Nephron progenitor cell (in vitro differentiated cells): Measurements from ENCODE around the gene RFC3.

ENCODE experiments used
- DNase-seq: peaks from one replicate; pipeline ENCODE4 v3.0.0; 2021
- H3K27ac Mint-ChIP-seq: 2 replicates; pipeline ENCODE4 v1.8.0; 2021; ENCODE audit warnings: mild to moderate bottlenecking, moderate library complexity, mixed read lengths
- H3K27me3 Mint-ChIP-seq: 2 replicates; pipeline ENCODE4 v1.8.0; 2021; ENCODE audit warnings: mild to moderate bottlenecking, low read depth, mixed read lengths; ENCODE audit not compliant: poor library complexity
- H3K36me3 Mint-ChIP-seq: 2 replicates; pipeline ENCODE4 v1.8.0; 2021; ENCODE audit warnings: low read depth, mixed read lengths
- H3K4me1 Mint-ChIP-seq: 2 replicates; pipeline ENCODE4 v1.8.0; 2021; ENCODE audit warnings: mixed read lengths
- H3K4me3 Mint-ChIP-seq: 2 replicates; pipeline ENCODE4 v1.8.0; 2021; ENCODE audit warnings: mild to moderate bottlenecking, moderate library complexity, mixed read lengths
- H3K9me3 Mint-ChIP-seq: 2 replicates; pipeline ENCODE4 v1.8.0; 2021; ENCODE audit warnings: mild to moderate bottlenecking, moderate library complexity, mixed read lengths
- CTCF ChIP-seq: fragments of 200-600 bp; sonication (generic); IDR thresholded peaks from 2 replicates; pipeline ENCODE4 v1.5.0; 2021; ENCODE audit warnings: antibody characterized with exemption

Gene RFC3, protein sequence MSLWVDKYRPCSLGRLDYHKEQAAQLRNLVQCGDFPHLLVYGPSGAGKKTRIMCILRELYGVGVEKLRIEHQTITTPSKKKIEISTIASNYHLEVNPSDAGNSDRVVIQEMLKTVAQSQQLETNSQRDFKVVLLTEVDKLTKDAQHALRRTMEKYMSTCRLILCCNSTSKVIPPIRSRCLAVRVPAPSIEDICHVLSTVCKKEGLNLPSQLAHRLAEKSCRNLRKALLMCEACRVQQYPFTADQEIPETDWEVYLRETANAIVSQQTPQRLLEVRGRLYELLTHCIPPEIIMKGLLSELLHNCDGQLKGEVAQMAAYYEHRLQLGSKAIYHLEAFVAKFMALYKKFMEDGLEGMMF

GRCh38 chr13:33817901-33818706 is at the start of gene RFC3:
Gene RFC3, plus strand, starts transcription at chr13:33818149. Its CDS starts 30 bp downstream, at chr13:33818179.
- no peak for TF ChIP-seq CTCF
- H3K4me3 Mint-ChIP-seq, result peak within 1 kb of the TSS; percentile 94
- H3K27me3 Mint-ChIP-seq, result peaks cover 21% of the 10 kb centered on the region
- peaks cover 15% of the 10 kb centered on the region for H3K36me3 Mint-ChIP-seq
- peak; percentile 87 for DNase-seq
- no peaks in the 10 kb centered on the region for H3K9me3 Mint-ChIP-seq
- H3K4me1 Mint-ChIP-seq, result peaks cover 31% of the 10 kb centered on the region
- H3K27ac Mint-ChIP-seq, result peak within 1 kb of the TSS; percentile 97

DNA sequence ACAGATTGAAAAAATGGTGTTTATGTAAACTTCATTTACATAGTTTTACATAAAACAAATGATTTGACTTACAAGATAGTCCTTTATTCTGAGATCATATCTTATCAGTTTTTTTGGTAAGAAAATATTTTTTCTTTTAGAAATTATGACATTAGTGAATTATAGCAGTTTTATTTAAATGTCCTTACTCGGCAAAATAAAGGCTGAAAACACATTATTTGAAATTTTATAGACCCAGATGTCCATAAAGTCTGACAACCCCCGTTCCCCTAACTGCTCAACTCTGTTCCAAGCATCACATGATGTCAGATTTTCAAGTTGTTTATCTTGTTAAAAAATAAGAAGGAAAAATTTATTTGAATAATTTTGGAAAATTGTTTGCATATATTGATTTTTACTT is 46.7 kb upstream of the RFC3 start:
- TF ChIP-seq CTCF, result no peak
- H3K9me3 Mint-ChIP-seq, result peaks cover 4% of the 10 kb centered on the region
- no peak overlapping the region for H3K27ac Mint-ChIP-seq
- DNase-seq, result no peak
- peaks cover 8% of the 10 kb centered on the region for H3K4me1 Mint-ChIP-seq
- no peaks in the 10 kb centered on the region for H3K36me3 Mint-ChIP-seq
- H3K4me3 Mint-ChIP-seq, result no peak overlapping the region
- H3K27me3 Mint-ChIP-seq, result no peaks in the 10 kb centered on the region

DNA sequence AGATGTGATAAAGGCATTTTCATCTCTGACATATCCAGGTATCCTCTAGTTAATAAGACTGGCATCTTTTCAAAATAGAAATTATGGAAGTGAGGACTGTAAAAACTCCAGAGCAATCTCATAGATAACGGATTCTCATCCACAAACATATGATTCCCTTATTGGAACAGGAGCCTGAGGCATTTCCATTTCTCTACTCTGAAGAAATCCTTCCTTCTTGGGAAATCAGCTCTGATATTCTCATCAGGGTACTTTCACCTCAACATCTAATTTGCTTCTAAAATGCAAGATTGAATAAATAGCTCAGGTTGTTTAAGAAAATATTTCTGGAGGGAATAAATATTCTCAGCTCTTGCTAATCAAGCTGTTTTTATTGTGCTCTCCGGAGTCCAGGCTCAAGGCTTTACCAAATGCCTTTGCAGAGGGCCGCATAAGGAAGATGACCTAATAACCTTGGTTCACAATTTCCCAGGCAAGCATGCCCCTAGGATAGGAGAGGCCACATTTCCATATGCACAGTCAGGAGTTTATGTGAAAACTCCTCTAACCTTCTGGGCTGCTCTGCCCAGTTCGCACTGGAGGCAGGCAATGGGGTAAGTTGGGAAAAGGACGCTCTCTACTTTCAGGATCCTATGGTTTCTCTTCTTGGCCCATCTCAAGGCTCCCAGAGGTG is 44.0 kb upstream of the RFC3 start:
- no peak for TF ChIP-seq CTCF
- Mint-ChIP-seq H3K9me3 (no peaks in the 10 kb centered on the region), H3K36me3 (no peaks in the 10 kb centered on the region), H3K4me3 (no peak overlapping the region), H3K27ac (no peak overlapping the region), H3K27me3 (no peaks in the 10 kb centered on the region), H3K4me1 (peaks cover 13% of the 10 kb centered on the region)
- no peak for DNase-seq

GRCh38 chr13:33775339-33776108 is 42.4 kb upstream of the RFC3 start:
- H3K4me1 Mint-ChIP-seq, result peaks cover 13% of the 10 kb centered on the region
- no peaks in the 10 kb centered on the region for H3K36me3 Mint-ChIP-seq
- no peak for DNase-seq
- no peaks in the 10 kb centered on the region for H3K27me3 Mint-ChIP-seq
- no peak for TF ChIP-seq CTCF
- H3K27ac Mint-ChIP-seq, result peak overlapping the region; percentile 73
- H3K9me3 Mint-ChIP-seq, result peaks cover 3% of the 10 kb centered on the region
- no peak overlapping the region for H3K4me3 Mint-ChIP-seq

DNA sequence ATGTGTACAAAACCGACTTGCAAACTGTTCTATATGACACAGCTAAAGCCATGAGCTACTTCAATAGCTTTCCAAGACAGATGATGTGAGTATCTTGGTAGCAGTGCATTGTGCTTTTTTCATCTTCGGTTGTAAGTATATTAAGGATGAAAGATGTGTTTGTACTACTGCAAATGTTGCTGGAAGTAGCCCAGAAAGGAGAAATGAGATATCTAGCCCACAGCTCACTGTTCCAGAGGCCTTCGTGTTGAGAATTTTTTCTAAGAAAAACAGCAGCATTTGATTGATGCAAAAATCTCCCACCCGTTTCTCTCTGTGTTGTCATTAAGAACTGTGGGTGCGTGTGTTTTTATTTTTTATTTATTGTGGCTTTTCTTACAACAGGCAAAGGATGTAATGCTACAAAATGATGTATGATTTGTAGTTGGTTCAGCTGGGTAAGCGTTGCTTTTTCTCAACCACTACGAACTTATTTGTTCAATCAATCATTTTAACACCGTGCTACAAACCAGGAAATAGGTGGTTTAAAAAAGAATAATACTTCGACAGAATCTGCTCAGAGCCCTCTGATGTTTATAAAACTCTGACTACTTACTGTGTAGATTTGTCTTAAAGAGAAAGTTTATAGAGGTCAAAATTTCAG is 41.6 kb upstream of the RFC3 start:
- H3K4me1 Mint-ChIP-seq, result peaks cover 13% of the 10 kb centered on the region
- no peaks in the 10 kb centered on the region for H3K27me3 Mint-ChIP-seq
- no peak for DNase-seq
- no peaks in the 10 kb centered on the region for H3K36me3 Mint-ChIP-seq
- TF ChIP-seq CTCF, result no peak
- no peak overlapping the region for H3K4me3 Mint-ChIP-seq
- peaks cover 5% of the 10 kb centered on the region for H3K9me3 Mint-ChIP-seq
- H3K27ac Mint-ChIP-seq, result no peak overlapping the region
